HepG2 (cell line): ENCODE measurements around the gene SMOC1. TPM values are rescaled to one million over a fixed set of nuclear protein-coding genes. Genes with fewer than 3 reads are reported as not detected.

ENCODE experiments used
- ATAC-seq: fragments of 200-7000 bp; cut with Tn5 transposase; 3 replicates; pipeline ENCODE4 v1.9.1; 2020; ENCODE audit warnings: mild to moderate bottlenecking, moderate library complexity
- BruUV-seq: library from RNA; stranded (reverse); fragments of 400-500 nt; replicated peaks from 2 replicates; lab custom pipeline; 2021; lab: Mats Ljungman, UMichigan
- CTCF ChIA-PET: fragments of 300-600 bp; formaldehyde crosslinking; extraction: SDS; loops from one replicate; lab custom pipeline; 2021; ENCODE audit warnings: low total read pairs, inconsistent platforms, low intra/inter-chr PET ratio; lab: Yijun Ruan, JAX
- POLR2A ChIA-PET: fragments of 350-600 bp; sonication (Branson Sonifier 250); formaldehyde crosslinking; loops from one replicate; lab custom pipeline; 2020; ENCODE audit warnings: antibody characterized with exemption, inconsistent platforms; lab: Yijun Ruan, JAX
- DNase-seq: peaks from one replicate; pipeline ENCODE4 v3.0.0-alpha.2; 2015; ENCODE audit warnings: low spot score
- FAIRE-seq: peaks from 3 replicates; lab custom pipeline; 2011; peaks lifted over from hg19 to GRCh38; lab: Jason Lieb, UNC
- H2AFZ ChIP-seq: one replicate; pipeline ENCODE4 v1.6.1; 2011; ENCODE audit warnings: low read length, inconsistent platforms
- H3K27ac ChIP-seq: fragments of 300-600 bp; 3 replicates; pipeline ENCODE4 v1.8.0; 2011; ENCODE audit warnings: mixed run types, mild to moderate bottlenecking, mixed read lengths, low read length, inconsistent platforms; ENCODE audit not compliant: insufficient read depth; ENCODE audit errors: extremely low read length
- H3K27me3 ChIP-seq, 2 experiments: fragments of 200-600 bp in 1 of 2; 2 replicates in 1 of 2; 3 replicates in 1 of 2; pipeline versions ENCODE4 v1.6.0 to v1.8.0; 2011; ENCODE audit warnings: low read length in 2 of 2, mild to moderate bottlenecking in 2 of 2, moderate library complexity in 2 of 2, inconsistent platforms in 1 of 2; ENCODE audit not compliant: insufficient read depth in 2 of 2, control insufficient read depth in 1 of 2
- H3K36me3 ChIP-seq, 2 experiments: fragments of 200-600 bp in 1 of 2; replicated peaks in 1 of 2; 2 replicates in 1 of 2; 3 replicates in 1 of 2; pipeline versions ENCODE4 v1.5.1 to v1.8.0; 2011; ENCODE audit warnings: low read length in 2 of 2, inconsistent platforms in 1 of 2; ENCODE audit not compliant: insufficient read depth in 2 of 2, control insufficient read depth in 1 of 2
- H3K4me1 ChIP-seq: 2 replicates; pipeline ENCODE4 v1.5.1; 2012; ENCODE audit warnings: low read length, inconsistent platforms; ENCODE audit not compliant: insufficient read depth
- H3K4me2 ChIP-seq: 2 replicates; pipeline ENCODE4 v1.6.0; 2011; ENCODE audit warnings: low read depth, low read length, inconsistent platforms
- H3K4me3 ChIP-seq, 3 experiments: fragments of 200-600 bp in 1 of 3; sonication (generic), shearing (Covaris generic) in 1 of 3; replicated peaks in 1 of 3; 2 replicates each; pipeline ENCODE4 v1.5.1; 2011 to 2016; ENCODE audit warnings: low read length in 3 of 3, inconsistent platforms in 2 of 3, low read depth in 2 of 3, mild to moderate bottlenecking in 2 of 3, control low read depth in 1 of 3, mixed read lengths in 1 of 3; ENCODE audit not compliant: insufficient read depth in 1 of 3
- H3K79me2 ChIP-seq: one replicate; pipeline ENCODE4 v1.6.1; 2011; ENCODE audit warnings: low read length, inconsistent platforms; ENCODE audit not compliant: insufficient read depth
- H3K9ac ChIP-seq: 2 replicates; pipeline ENCODE4 v1.6.0; 2011; ENCODE audit warnings: mild to moderate bottlenecking, low read depth, low read length, inconsistent platforms; ENCODE audit not compliant: insufficient read depth
- H3K9me3 ChIP-seq: 2 replicates; pipeline ENCODE4 v1.5.1; 2012; ENCODE audit warnings: mild to moderate bottlenecking, low read length
- H4K20me1 ChIP-seq: 2 replicates; pipeline ENCODE4 v1.6.0; 2011; ENCODE audit warnings: inconsistent platforms, mild to moderate bottlenecking, low read length, moderate library complexity; ENCODE audit not compliant: insufficient read depth
- GRHL1 ChIP-seq: sonication (generic); formaldehyde crosslinking; conservative IDR thresholded peaks from 2 replicates; pipeline ENCODE4 v1.8.0; 2022; ENCODE audit warnings: missing genetic modification reagents
- SMAD9 ChIP-seq: sonication (generic); formaldehyde crosslinking; IDR thresholded peaks from 2 replicates; pipeline ENCODE4 v1.5.1; 2020; ENCODE audit warnings: mild to moderate bottlenecking, missing genetic modification reagents
- ZNF609 ChIP-seq: sonication (generic); formaldehyde crosslinking; IDR thresholded peaks from 2 replicates; pipeline ENCODE4 v1.4.0; 2020; ENCODE audit warnings: mild to moderate bottlenecking, missing genetic modification reagents, borderline replicate concordance
- WGBS: methylation state at CpG from one replicate; pipeline ENCODE4 v1.1.6; 2017; ENCODE audit warnings: low lambda C conversion rate; 5-methylcytosine and 5-hydroxymethylcytosine counted together
- in situ Hi-C: cut with HindIII; loops from 2 replicates; pipeline ENCODE4 v1.10.0; 2017; ENCODE audit warnings: low pct_unique_long_range_greater_than_20kb; ENCODE audit not compliant: extremely low pct_ligation_motif_present
- intact Hi-C: fragments of 100-400 bp; cut with micrococcal nuclease; formaldehyde crosslinking; loops from one replicate; pipeline ENCODE4 v1.10.0; 2022; ENCODE audit not compliant: unreplicated experiment
- polyA plus RNA-seq, 8 experiments: library from polyadenylated mRNA; depleted of rRNA in 3 of 8; stranded (reverse) in 7 of 8; unstranded in 1 of 8; fragments of >200 nt; fragmentation: Illumina TruSeq in 4 of 8; extraction: Trizol in 4 of 8; gene quantifications; 2 replicates each; pipeline versions ENCODE4 v1.2.1 to v1.2.3, GENCODE V29; 2011 to 2016; ENCODE audit warnings: low read depth in 4 of 8, missing spikeins in 1 of 8, mixed read lengths in 1 of 8; ENCODE audit not compliant: insufficient read depth in 1 of 8
- total RNA-seq, 5 experiments: library from RNA; depleted of rRNA; stranded (reverse); fragments of >200 nt; fragmentation: Illumina TruSeq; extraction: Trizol; gene quantifications; 2 replicates each; pipeline ENCODE4 v1.2.3, GENCODE V29; 2016; ENCODE audit warnings: low read depth in 1 of 5

SMOC1 gene
- total and polyA plus RNA-seq, 2 of the 13 experiments (the other 11 are each of a cell fraction or from before 2014, with no cell fraction given), result 17.8 to 35.6 TPM

GRCh38 chr14:69987406-69988121 lies 108.3 kb downstream of the SMOC1 start:
- no TSS peak for BruUV-seq
- intact Hi-C loops (no loop called here), in situ Hi-C loops (no loop called here)
- FAIRE-seq (no peak), DNase-seq (no peak), ATAC-seq (no peak)
- H2AFZ ChIP-seq, result no peak overlapping the region
- no peaks in the 10 kb centered on the region for H3K9me3 ChIP-seq
- no peaks in the 10 kb centered on the region for H3K27me3 ChIP-seq
- POLR2A ChIA-PET, result no interaction called here
- 98% methylated on average over 13 of the region's 13 CpGs for WGBS
- CTCF ChIA-PET, result no interaction called here
- H4K20me1 ChIP-seq, result no peaks in the 10 kb centered on the region
- no peak overlapping the region for H3K9ac ChIP-seq
- no peaks in the 10 kb centered on the region for H3K79me2 ChIP-seq
- H3K27ac ChIP-seq, result no peak overlapping the region
- H3K36me3 ChIP-seq, result peaks cover 3% of the 10 kb centered on the region in 2 experiments; a peak in 2 of 5 replicates
- TF ChIP-seq SMAD9 (CRISPR knock-in tag) (no peak), GRHL1 (CRISPR knock-in tag) (no peak), ZNF609 (no peak)
- peaks cover 21% of the 10 kb centered on the region for H3K4me1 ChIP-seq
- no peak overlapping the region for H3K4me2 ChIP-seq
- H3K4me3 ChIP-seq, result no peak overlapping the region
